K562 (cell line): ENCODE measurements around the gene GCHFR. TPM values are rescaled to one million over a fixed set of nuclear protein-coding genes. Genes with fewer than 3 reads are reported as not detected.

Experiments used
- E2F1 ChIP-seq: sonication (generic); formaldehyde crosslinking; IDR thresholded peaks from 2 replicates; pipeline ENCODE4 v1.8.1; 2023; ENCODE audit warnings: mild to moderate bottlenecking, missing genetic modification reagents, moderate library complexity
- EZH2 ChIP-seq: IDR thresholded peaks from 2 replicates; pipeline ENCODE4 v1.6.1; 2012; ENCODE audit warnings: low read depth, mild to moderate bottlenecking, inconsistent platforms, low read length, borderline replicate concordance
- GMEB1 ChIP-seq: fragments of 250-450 bp; sonication (Bioruptor Pico); IDR thresholded peaks from 2 replicates; pipeline ENCODE4 v1.4.0; 2020; ENCODE audit warnings: mild to moderate bottlenecking
- HSF4 ChIP-seq: fragments of 250-450 bp; sonication (Bioruptor Pico); IDR thresholded peaks from 2 replicates; pipeline ENCODE4 v2.1.2; 2022; ENCODE audit warnings: mild to moderate bottlenecking, moderate library complexity, borderline replicate concordance
- ILF3 ChIP-seq: fragments of 450-650 bp; IDR thresholded peaks from 2 replicates; pipeline ENCODE4 v1.6.1; 2018; ENCODE audit warnings: antibody characterized with exemption, mild to moderate bottlenecking, moderate library complexity, borderline replicate concordance
- KDM2B ChIP-seq: fragments of 250-450 bp; sonication (Bioruptor Pico); IDR thresholded peaks from 2 replicates; pipeline ENCODE4 v1.8.0; 2021; ENCODE audit warnings: mild to moderate bottlenecking, moderate library complexity
- NUFIP1 ChIP-seq: fragments of 450-650 bp; IDR thresholded peaks from 2 replicates; pipeline ENCODE4 v1.6.1; 2018; ENCODE audit not compliant: partially characterized antibody
- POLR2AphosphoS2 ChIP-seq: IDR thresholded peaks from 2 replicates; pipeline ENCODE4 v1.6.1; 2012; ENCODE audit warnings: low read length, improper control_type of control experiment
- PURB ChIP-seq: sonication (generic); formaldehyde crosslinking; IDR thresholded peaks from 2 replicates; pipeline ENCODE4 v1.9.0; 2021; ENCODE audit warnings: low read depth, mild to moderate bottlenecking, missing genetic modification reagents
- RBM14 ChIP-seq: fragments of 200-400 bp; formaldehyde crosslinking; IDR thresholded peaks from 2 replicates; pipeline ENCODE4 v1.6.1; 2018; ENCODE audit warnings: low read depth, mild to moderate bottlenecking, low read length, moderate library complexity, borderline replicate concordance; ENCODE audit not compliant: insufficient read depth
- RNF219 ChIP-seq: fragments of 250-450 bp; sonication (Bioruptor Pico); IDR thresholded peaks from 2 replicates; pipeline ENCODE4 v1.5.0; 2022; ENCODE audit warnings: mild to moderate bottlenecking
- SP1 ChIP-seq: sonication (generic); formaldehyde crosslinking; IDR thresholded peaks from 2 replicates; pipeline ENCODE4 v1.8.1; 2022; ENCODE audit warnings: mild to moderate bottlenecking, missing genetic modification reagents
- TEAD2 ChIP-seq: fragments of 450-650 bp; IDR thresholded peaks from 2 replicates; pipeline ENCODE4 v1.6.1; 2016; ENCODE audit warnings: missing genetic modification characterization, control low read depth, missing compliant biosample characterization
- TSC22D4 ChIP-seq: fragments of 450-650 bp; IDR thresholded peaks from 2 replicates; pipeline ENCODE4 v1.6.1; 2016; ENCODE audit warnings: missing genetic modification characterization, missing biosample characterization, control low read depth
- UBTF ChIP-seq, 2 experiments: IDR thresholded peaks; 2 replicates each; pipeline ENCODE4 v1.6.1; 2012; ENCODE audit warnings: improper control_type of control experiment in 2 of 2, low read depth in 2 of 2, low read length in 2 of 2, borderline replicate concordance in 1 of 2
- XRCC5 ChIP-seq: fragments of 200-400 bp; formaldehyde crosslinking; IDR thresholded peaks from 2 replicates; pipeline ENCODE4 v1.6.1; 2017; ENCODE audit warnings: low read depth, mild to moderate bottlenecking, low read length
- ZFX ChIP-seq: sonication (generic); formaldehyde crosslinking; IDR thresholded peaks from 2 replicates; pipeline ENCODE4 v1.8.0; 2022; ENCODE audit warnings: mild to moderate bottlenecking, missing genetic modification reagents, moderate library complexity
- ZNF384 ChIP-seq: IDR thresholded peaks from 2 replicates; pipeline ENCODE4 v1.6.1; 2012; ENCODE audit warnings: low read depth, low read length, improper control_type of control experiment
- polyA plus RNA-seq, 8 experiments: library from polyadenylated mRNA; depleted of rRNA in 4 of 8; stranded (reverse) in 5 of 8; unstranded in 3 of 8; fragments of >200 nt; fragmentation: Nextera tagmentation in 2 of 8; fragmentation: Illumina TruSeq in 1 of 8; extraction: Ambion mirVana in 2 of 8; extraction: Trizol in 1 of 8; gene quantifications; 2 replicates each; pipeline versions ENCODE4 v1.2.1 to v1.2.3, GENCODE V29; 2011 to 2014; ENCODE audit warnings: inconsistent platforms in 1 of 8, missing spikeins in 1 of 8
- total RNA-seq, 7 experiments: library from RNA; depleted of rRNA in 6 of 7; stranded (reverse); fragments of >200 nt in 6 of 7; fragmentation: Illumina TruSeq in 2 of 7; extraction: Trizol in 2 of 7; gene quantifications; 2 replicates each; pipeline versions ENCODE4 v1.2.1 to v1.2.3, GENCODE V29; 2011 to 2021; ENCODE audit warnings: low replicate concordance in 1 of 7
- TF ChIP-seq, protein P1 (sequence below): fragments of 450-650 bp; formaldehyde crosslinking; IDR thresholded peaks from 2 replicates; pipeline ENCODE4 v1.4.0; 2022; ENCODE audit warnings: mild to moderate bottlenecking, moderate library complexity

The GCHFR gene
- total and polyA plus RNA-seq, 9 of the 15 experiments (the other 6 are each of a cell fraction or from before 2014, with no cell fraction given), result 8.7 to 83.5 (median 20.8) TPM

DNA sequence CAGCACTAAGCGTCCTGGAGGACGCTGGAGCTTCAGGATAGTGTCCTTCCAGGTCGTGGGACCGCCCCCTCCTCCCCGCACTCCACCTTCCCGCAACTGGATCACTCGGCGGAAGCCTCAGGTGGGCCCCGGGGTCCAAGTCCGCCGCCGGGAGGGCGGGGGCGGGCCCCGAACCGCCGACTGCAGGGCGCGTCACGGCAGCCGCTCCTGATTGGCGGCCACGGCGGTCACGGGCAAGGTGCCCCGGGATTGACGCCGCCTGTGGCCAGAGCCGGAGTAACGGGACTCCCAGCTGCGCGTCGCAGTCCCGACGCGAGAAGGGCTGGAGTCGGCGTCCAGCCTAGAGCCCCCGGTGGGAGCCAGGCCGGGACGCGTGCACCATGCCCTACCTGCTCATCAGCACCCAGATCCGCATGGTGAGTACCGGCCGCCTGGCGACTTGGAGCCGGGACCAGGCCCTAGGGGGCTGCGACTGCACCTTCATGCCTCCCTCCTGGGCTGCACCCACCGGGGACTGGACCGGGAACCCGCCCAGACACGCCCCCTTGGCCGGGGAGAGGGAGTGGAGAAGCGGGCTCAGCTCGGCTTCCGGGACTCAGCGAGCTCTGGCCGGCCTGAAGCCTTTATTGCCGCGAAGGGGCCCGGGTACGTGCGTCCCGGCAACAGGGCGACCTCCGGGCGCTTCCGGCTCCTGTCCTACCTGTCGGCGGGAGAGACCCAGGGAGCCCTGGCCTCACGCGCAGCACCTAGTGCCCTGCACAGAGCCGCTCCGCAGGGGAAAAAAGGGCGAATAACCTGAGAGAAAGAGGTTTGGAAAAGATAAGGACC is at the start of gene GCHFR (continued):
- no peak for TF ChIP-seq TSC22D4 (tag)
- TF ChIP-seq XRCC5, result no peak
- TF ChIP-seq TEAD2 (tag), result no peak
- TF ChIP-seq, protein P1, sequence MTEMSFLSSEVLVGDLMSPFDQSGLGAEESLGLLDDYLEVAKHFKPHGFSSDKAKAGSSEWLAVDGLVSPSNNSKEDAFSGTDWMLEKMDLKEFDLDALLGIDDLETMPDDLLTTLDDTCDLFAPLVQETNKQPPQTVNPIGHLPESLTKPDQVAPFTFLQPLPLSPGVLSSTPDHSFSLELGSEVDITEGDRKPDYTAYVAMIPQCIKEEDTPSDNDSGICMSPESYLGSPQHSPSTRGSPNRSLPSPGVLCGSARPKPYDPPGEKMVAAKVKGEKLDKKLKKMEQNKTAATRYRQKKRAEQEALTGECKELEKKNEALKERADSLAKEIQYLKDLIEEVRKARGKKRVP (CRISPR knock-in tag), result no peak
- TF ChIP-seq RBM14, result no peak
- peak; percentile 45 to 65; a peak in 2 of 4 replicates for TF ChIP-seq UBTF (IDR thresholded peaks at IDR 0.05; ENCODE audit: borderline replicate concordance in 1 of 2, low read depth in 2 of 2, low read length in 2 of 2)
- no peak for TF ChIP-seq RNF219 (CRISPR knock-in tag)
- no peak for TF ChIP-seq E2F1
- no peak for TF ChIP-seq POLR2AphosphoS2
- TF ChIP-seq SP1, result no peak; the same call in 1 of the 2 replicates
- 0 out of 2 replicates have a peak, but pooled peaks have one; percentile 20 for TF ChIP-seq GMEB1 (CRISPR knock-in tag)
- TF ChIP-seq ZNF384, result no peak
- TF ChIP-seq HSF4 (CRISPR knock-in tag), result no peak
- TF ChIP-seq EZH2, result no peak
- TF ChIP-seq PURB (CRISPR knock-in tag), result no peak
- TF ChIP-seq ZFX (CRISPR knock-in tag), result peak; percentile 83
- TF ChIP-seq NUFIP1, result peak; percentile 47
- no peak for TF ChIP-seq ILF3
- no peak for TF ChIP-seq KDM2B
